Mucosa of rectum (tissue), 2 donors: ENCODE data around the gene MEGF8.
"Not testable (repeated sequence)": the region's sequence is repeated elsewhere in the genome, so short reads cannot be mapped to it uniquely, and the experiment has no call there.

ENCODE experiments used
- H3K27ac ChIP-seq, 2 donors: one replicate each; pipeline ENCODE4 v1.7.0; 2013; ENCODE audit warnings: inconsistent platforms in 2 of 2, low read depth in 2 of 2, low read length in 2 of 2
- H3K27me3 ChIP-seq, 2 donors: one replicate each; pipeline ENCODE4 v1.7.0; 2013; ENCODE audit warnings: low read length in 2 of 2; ENCODE audit not compliant: control insufficient read depth in 2 of 2, insufficient read depth in 2 of 2
- H3K36me3 ChIP-seq, 2 donors: one replicate each; pipeline ENCODE4 v1.7.0; 2013; ENCODE audit warnings: low read length in 2 of 2; ENCODE audit not compliant: control insufficient read depth in 2 of 2, insufficient read depth in 2 of 2
- H3K4me1 ChIP-seq, 2 donors: one replicate each; pipeline ENCODE4 v1.7.0; 2013; ENCODE audit warnings: low read length in 2 of 2, mild to moderate bottlenecking in 1 of 2; ENCODE audit not compliant: control insufficient read depth in 2 of 2, insufficient read depth in 2 of 2
- H3K4me3 ChIP-seq, 2 donors: one replicate each; pipeline ENCODE4 v1.7.0; 2013; ENCODE audit warnings: low read length in 2 of 2
- H3K9ac ChIP-seq, 2 donors: one replicate each; pipeline ENCODE4 v1.7.0; 2013; ENCODE audit warnings: low read length in 2 of 2, low read depth in 1 of 2, mild to moderate bottlenecking in 1 of 2
- H3K9me3 ChIP-seq, 2 donors: one replicate each; pipeline ENCODE4 v1.7.0; 2013; ENCODE audit warnings: low read length in 2 of 2; ENCODE audit not compliant: control insufficient read depth in 2 of 2
- donor health status: healthy.
- donor health status: Normal muscosa, but diverticular disease.

MEGF8 gene

DNA sequence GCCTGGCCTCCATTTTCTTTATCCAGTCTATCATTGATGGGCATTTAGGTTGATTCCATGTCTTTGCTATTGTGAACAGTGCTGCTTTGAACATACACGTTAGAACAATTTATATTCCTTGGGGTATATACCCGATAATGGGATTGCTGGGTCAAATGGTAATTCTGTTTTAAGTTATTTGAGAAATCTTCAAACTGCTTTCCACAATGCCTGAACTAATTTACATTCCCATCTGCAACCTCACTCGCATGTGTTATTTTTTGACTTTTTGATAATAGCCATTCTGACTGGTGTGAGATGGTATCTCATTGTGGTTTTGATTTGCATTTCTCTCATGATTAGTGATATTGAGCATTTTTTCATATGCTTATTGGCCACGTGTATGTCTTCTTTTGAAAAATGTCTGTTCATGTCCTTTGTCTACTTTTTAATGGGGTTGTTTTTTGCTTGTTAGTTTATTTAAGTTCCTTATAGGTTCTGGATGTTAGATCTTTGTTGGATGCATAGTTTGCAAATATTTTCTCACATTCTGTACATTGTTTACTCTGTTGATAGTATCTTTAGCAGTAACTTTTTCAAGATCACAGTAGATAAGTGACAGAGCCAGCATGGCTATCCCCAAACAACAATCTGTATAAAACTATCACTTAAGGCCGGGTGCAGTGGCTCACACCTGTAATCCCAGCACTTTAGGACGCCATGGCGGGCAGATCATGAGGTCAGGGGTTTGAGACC lies 13.9 kb downstream of the MEGF8 start:
- not testable (repeated sequence) for H3K4me1 ChIP-seq, H3K27ac ChIP-seq, H3K9me3 ChIP-seq, H3K9ac ChIP-seq, H3K4me3 ChIP-seq, H3K27me3 ChIP-seq
- peaks cover 4 to 20% of the 10 kb centered on the region in 2 donors for H3K36me3 ChIP-seq

DNA sequence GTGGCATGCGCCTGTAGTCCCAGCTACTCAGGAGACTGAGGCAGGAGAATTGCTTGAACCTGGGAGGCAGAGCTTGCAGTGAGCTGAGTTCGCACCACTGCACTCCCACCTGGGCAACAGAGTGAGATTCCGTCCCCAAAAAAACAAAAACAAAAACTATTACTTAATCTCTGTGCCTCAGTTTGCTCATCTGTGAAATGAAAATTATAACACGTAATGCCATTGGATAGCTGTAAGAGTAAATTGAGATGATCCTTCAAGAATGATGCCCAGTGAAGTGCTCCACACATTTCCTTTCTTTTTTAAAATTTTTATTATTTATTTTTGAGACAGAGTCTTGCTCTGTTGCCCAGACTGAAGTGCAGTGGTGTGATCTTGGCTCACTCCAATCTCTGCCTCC lies 14.5 kb downstream of the MEGF8 start:
- H3K27ac ChIP-seq, H3K4me1 ChIP-seq, H3K9ac ChIP-seq, H3K27me3 ChIP-seq, H3K4me3 ChIP-seq, H3K9me3 ChIP-seq: not testable (repeated sequence)
- peaks cover 4 to 21% of the 10 kb centered on the region in 2 donors for H3K36me3 ChIP-seq

DNA sequence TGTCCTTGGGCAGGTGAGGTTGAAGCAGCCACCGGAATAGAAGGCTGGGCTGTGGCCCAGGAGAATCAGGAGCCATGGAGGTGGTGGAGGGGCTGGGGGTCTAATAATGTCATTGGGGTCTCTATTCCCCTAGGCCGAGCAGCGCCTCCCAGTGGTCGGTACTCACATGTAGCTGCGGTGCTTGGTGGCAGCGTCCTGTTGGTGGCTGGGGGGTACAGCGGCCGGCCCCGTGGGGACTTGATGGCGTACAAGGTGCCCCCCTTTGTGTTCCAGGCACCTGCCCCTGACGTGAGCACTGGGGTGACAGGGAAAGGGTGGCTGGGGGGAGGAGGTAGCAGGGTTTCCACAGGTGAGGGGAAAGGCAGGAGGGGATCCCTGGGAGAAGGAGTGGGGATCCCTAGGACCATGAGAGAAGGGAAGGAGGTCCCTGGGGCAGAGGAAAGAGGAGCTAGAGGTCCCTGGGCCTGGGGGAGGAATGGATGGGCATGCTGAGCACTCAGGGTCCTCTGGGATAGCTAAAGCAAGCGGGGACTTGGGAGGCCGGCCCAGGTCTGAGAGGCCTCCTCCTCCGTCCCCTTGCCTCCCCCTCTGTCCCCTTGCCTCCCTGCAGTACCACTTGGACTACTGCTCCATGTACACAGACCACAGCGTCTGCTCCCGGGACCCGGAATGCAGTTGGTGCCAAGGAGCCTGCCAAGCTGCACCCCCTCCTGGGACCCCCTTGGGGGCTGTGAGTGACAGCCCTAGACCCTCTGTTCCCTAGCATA lies 18.1 kb downstream of the MEGF8 start:
- Histone ChIP-seq H3K9me3 (no peaks in the 10 kb centered on the region), H3K27me3 (no peaks in the 10 kb centered on the region), H3K4me3 (no peak overlapping the region), H3K36me3 (peaks cover 0 to 20% of the 10 kb centered on the region in 2 donors), H3K9ac (no peak overlapping the region), H3K4me1 (no peaks in the 10 kb centered on the region), H3K27ac (no peak overlapping the region)

DNA sequence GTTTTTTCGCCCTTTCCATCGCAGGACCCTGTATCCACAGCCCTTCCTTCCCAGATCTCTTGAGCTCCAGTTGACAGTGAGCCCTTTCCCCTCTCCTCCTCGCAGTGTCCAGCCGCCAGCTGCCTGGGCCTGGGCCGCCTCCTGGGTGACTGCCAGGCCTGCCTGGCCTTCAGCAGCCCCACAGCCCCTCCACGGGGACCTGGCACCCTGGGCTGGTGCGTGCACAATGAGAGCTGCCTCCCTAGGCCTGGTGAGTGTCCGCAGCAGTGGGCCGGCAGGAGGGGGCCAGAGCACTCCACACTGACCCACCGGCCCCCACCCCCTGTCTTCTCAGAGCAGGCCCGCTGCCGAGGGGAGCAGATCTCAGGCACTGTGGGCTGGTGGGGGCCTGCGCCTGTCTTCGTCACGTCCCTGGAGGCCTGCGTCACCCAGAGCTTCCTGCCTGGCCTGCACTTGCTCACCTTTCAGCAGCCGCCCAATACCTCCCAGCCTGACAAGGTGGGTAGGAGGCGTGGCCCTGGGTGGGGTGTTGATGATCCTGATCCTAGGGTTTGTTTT lies 19.0 kb downstream of the MEGF8 start:
- H3K36me3 ChIP-seq = peaks cover 0 to 20% of the 10 kb centered on the region in 2 donors
- H3K9ac ChIP-seq = no peak overlapping the region
- H3K4me3 ChIP-seq = no peak overlapping the region
- H3K9me3 ChIP-seq = no peaks in the 10 kb centered on the region
- no peaks in the 10 kb centered on the region for H3K4me1 ChIP-seq
- H3K27me3 ChIP-seq = no peaks in the 10 kb centered on the region
- H3K27ac ChIP-seq = no peak overlapping the region

DNA sequence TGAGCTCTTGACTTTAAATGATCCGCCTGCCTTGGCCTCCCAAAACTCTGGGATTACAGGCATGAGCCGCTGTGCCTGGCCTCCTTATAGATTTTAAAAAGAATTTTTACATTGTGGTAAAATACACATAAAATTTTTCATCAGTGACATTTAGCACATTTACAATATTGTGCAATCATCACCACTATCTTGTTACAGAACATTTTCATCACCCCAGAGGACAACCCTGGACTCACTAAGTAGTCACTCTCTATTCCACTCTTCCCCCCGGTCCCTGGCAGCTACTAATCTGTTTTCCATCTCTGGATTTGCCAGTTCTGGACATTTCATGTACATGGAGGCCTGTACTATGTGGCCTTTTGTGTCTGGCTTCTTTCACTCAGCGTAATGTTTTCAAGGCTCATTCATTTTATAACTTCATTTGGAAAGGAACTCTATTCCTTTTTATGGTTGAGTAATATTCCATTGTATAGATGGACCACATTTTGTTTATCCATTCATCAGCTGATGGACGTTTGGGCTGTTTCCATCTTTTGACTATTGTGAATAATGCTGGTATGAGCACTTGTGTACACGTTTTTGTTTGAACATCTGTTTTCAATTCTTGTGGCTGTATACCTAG lies 19.9 kb downstream of the MEGF8 start:
- Histone ChIP-seq H3K9me3 (no peaks in the 10 kb centered on the region), H3K27ac (no peak overlapping the region), H3K4me3 (no peak overlapping the region), H3K4me1 (no peaks in the 10 kb centered on the region), H3K27me3 (no peaks in the 10 kb centered on the region), H3K36me3 (peaks cover 0 to 20% of the 10 kb centered on the region in 2 donors), H3K9ac (no peak overlapping the region)

DNA sequence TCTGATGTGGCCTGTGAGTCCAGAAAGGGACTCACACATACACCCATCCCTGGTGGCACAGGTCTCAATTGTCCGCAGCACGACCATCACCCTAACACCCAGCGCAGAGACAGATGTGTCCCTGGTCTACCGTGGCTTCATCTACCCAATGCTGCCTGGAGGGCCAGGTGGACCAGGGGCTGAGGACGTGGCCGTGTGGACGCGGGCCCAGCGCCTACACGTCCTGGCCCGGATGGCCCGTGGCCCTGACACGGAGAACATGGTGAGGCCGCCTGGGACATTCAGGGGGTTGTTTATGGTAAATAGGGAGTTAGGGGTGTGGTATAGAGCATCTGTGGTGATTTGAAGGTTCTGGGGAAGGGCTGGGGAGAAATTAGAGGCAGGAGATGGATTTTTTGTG lies 22.8 kb downstream of the MEGF8 start:
- H3K36me3 ChIP-seq = peaks cover 6 to 17% of the 10 kb centered on the region in 2 donors
- H3K4me1 ChIP-seq = no peaks in the 10 kb centered on the region

DNA sequence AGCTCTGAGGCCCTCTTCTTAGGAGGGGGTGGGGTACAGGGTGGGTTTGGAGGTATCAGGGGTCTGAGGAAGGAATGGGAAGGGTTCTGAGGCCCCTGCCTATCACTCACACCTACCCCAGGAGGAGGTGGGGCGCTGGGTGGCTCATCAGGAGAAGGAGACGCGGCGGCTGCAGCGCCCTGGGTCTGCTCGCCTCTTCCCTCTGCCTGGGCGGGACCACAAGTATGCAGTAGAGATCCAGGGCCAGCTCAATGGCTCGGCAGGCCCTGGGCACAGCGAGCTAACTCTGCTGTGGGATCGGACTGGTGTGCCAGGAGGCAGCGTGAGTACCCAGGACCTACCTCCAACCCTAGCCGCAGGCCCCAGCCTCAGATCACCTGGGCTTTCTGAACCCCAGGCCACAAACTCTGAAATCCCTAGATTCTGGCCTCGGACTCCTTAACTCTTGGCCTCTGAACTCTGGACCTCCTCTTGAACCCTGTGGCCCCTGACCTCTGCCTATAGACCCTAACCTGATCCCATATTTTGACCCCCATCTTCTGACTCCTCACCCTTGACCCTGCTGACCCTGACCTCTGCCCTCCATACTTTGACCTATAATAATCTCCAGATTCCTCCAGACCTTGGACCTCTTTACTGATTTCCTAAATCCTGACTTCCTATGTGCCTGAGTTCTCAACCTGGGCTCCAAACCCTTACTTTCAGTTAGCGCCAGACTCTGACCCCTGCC lies 24.1 kb downstream of the MEGF8 start:
- no peaks in the 10 kb centered on the region for H3K27me3 ChIP-seq
- H3K9me3 ChIP-seq = no peaks in the 10 kb centered on the region
- no peak overlapping the region for H3K4me3 ChIP-seq
- no peaks in the 10 kb centered on the region for H3K4me1 ChIP-seq
- H3K36me3 ChIP-seq = peaks cover 8 to 23% of the 10 kb centered on the region in 2 donors
- H3K27ac ChIP-seq = no peak overlapping the region
- no peak overlapping the region for H3K9ac ChIP-seq

More for the DNA sequence above, 22.8 kb downstream of the MEGF8 start:
- H3K27me3 ChIP-seq = no peaks in the 10 kb centered on the region
- H3K27ac ChIP-seq = no peak overlapping the region
- H3K4me3 ChIP-seq = no peak overlapping the region
- no peak overlapping the region for H3K9ac ChIP-seq
- H3K9me3 ChIP-seq = no peaks in the 10 kb centered on the region

DNA sequence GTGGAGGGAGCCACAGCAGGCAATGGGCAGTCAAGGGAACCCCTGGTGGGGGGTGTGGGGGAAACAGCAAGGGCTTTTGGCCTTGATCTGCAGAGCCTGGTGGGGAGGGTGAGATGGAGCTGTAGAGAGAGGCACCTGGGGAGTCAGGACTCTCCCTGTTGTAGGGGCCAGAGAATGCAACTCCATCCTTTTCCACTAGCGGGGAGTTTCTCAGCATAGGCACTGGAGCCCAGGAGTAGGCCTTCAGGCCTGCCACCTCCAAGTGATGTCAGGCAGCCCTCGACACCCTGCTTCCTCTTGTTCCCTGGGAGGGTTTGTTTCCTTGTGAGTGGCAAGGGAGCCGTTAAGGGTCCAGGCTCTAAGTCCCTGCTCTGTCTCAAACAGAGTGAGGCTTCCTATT lies 25.0 kb downstream of the MEGF8 start:
- Histone ChIP-seq H3K36me3 (peaks cover 8 to 27% of the 10 kb centered on the region in 2 donors), H3K27me3 (no peaks in the 10 kb centered on the region), H3K4me1 (no peaks in the 10 kb centered on the region), H3K9me3 (no peaks in the 10 kb centered on the region), H3K4me3 (no peak overlapping the region), H3K9ac (no peak overlapping the region), H3K27ac (no peak overlapping the region)

DNA sequence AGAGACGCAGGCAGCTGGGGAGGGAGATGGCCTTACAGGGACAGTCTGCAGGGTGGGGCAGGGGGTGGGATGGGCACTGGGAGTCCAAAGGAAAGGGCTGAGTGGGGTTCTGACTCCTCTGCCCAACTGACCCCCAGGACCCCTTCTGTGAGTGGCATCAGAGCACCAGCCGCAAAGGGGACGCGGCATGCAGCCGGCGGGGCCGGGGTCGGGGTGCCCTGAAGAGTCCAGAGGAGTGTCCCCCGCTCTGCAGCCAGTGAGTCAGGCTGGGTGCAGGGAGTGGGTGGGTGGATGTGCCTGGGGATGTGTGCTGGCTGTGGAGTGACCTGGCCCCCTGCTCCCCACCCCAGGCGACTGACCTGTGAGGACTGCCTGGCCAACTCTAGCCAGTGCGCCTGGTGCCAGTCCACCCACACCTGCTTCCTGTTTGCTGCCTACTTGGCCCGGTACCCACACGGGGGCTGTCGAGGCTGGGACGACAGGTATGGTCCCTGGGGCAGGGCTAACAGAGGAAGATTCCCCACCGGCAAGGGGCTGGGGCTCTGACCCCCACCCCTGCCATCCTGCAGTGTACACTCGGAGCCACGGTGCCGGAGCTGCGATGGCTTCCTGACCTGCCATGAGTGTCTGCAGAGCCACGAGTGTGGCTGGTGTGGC lies 25.8 kb downstream of the MEGF8 start:
- H3K4me1 ChIP-seq = no peaks in the 10 kb centered on the region
- H3K27me3 ChIP-seq = no peaks in the 10 kb centered on the region
- peaks cover 11 to 26% of the 10 kb centered on the region in 2 donors for H3K36me3 ChIP-seq
- no peaks in the 10 kb centered on the region for H3K9me3 ChIP-seq
- no peak overlapping the region for H3K9ac ChIP-seq
- H3K27ac ChIP-seq = no peak overlapping the region
- H3K4me3 ChIP-seq = no peak overlapping the region
